Measurements from ENCODE around the gene MT1M. TPM values are rescaled to one million over a fixed set of nuclear protein-coding genes. Genes with fewer than 3 reads are reported as not detected.

MT1M gene
- total RNA-seq, 2 donors from 2014 or later: not detected

DNA sequence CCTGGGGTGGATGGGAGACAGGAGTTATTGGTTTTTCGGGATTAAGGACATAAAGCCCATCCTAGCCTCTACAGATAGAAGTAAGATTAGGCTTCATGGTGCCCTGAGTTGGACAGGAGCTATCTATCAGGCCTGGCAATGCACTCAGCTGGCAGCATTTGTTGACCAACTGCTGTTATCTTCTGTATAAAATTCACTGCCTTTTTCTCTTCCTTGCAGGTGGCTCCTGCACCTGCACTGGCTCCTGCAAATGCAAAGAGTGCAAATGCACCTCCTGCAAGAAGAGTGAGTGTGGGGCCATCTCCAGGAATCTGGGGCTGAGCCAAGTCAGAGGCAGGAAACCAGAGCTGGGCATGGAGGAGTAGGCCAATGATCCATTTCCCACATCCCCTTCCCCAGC is 6.6 kb downstream of the MT1M start:
- no peak for ATAC-seq
- DNase-seq: no peak
- H3K9me3 ChIP-seq (ENCODE audit: control insufficient read depth, low read length, poor library complexity, severe bottlenecking): no peaks in the 10 kb centered on the region
- Mint-ChIP-seq H3K36me3 (ENCODE audit: low read depth) (peaks cover 5% of the 10 kb centered on the region), H3K27me3 (peaks cover 65% of the 10 kb centered on the region), H3K4me3 (no peak overlapping the region), H3K4me1 (peaks cover 30% of the 10 kb centered on the region), H3K27ac (no peak overlapping the region)

DNA sequence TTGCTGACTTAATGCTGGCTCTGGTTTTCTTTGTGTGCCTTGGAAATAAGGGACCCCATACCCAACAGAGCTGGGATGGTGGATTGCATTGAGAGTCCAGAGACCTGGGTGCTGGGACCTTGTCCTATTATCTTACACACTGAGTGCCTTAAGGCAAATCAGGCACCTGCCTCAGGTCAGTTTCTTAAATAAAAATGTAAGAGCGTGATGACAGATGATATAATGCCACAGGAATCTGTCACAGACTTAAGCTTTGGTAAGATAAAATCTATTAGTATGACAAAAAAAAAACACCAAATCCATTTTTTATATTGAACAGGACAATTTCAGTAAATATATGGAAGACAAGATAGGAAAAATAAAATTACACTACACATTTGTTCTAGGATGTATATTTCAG is 7.6 kb downstream of the MT1M start:
- DNase-seq (no peak), ATAC-seq (no peak)
- Mint-ChIP-seq H3K4me1 (peaks cover 29% of the 10 kb centered on the region), H3K4me3 (no peak overlapping the region), H3K27ac (no peak overlapping the region), H3K36me3 (ENCODE audit: low read depth) (peaks cover 3% of the 10 kb centered on the region), H3K27me3 (peaks cover 54% of the 10 kb centered on the region)
- no peaks in the 10 kb centered on the region for H3K9me3 ChIP-seq (ENCODE audit: control insufficient read depth, low read length, poor library complexity, severe bottlenecking)

DNA sequence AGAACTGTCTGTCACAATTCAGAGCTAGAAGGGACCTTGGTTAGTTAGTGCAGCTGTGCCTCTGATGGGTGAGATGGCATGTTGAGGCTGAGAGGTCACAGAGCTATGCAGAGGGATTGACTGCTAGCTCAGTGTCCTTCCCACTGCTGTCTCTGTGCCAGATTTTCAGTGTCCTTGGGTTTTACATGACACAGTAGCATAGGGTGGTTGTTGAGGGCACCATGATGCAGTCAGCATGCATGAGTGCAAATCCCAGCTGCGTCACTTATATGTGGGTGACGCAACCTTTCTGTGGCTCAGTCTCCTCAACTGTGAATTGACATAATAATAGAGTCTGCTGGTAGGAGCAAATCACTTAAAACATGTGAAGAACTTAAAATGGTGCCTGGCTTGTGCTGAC is 8.7 kb downstream of the MT1M start:
- H3K4me3 Mint-ChIP-seq: no peak overlapping the region
- peaks cover 28% of the 10 kb centered on the region for H3K4me1 Mint-ChIP-seq
- H3K36me3 Mint-ChIP-seq (ENCODE audit: low read depth): peaks cover 3% of the 10 kb centered on the region
- ATAC-seq (no peak), DNase-seq (no peak)
- H3K27me3 Mint-ChIP-seq: peaks cover 50% of the 10 kb centered on the region
- H3K9me3 ChIP-seq (ENCODE audit: control insufficient read depth, low read length, poor library complexity, severe bottlenecking): no peaks in the 10 kb centered on the region
- no peak overlapping the region for H3K27ac Mint-ChIP-seq

DNA sequence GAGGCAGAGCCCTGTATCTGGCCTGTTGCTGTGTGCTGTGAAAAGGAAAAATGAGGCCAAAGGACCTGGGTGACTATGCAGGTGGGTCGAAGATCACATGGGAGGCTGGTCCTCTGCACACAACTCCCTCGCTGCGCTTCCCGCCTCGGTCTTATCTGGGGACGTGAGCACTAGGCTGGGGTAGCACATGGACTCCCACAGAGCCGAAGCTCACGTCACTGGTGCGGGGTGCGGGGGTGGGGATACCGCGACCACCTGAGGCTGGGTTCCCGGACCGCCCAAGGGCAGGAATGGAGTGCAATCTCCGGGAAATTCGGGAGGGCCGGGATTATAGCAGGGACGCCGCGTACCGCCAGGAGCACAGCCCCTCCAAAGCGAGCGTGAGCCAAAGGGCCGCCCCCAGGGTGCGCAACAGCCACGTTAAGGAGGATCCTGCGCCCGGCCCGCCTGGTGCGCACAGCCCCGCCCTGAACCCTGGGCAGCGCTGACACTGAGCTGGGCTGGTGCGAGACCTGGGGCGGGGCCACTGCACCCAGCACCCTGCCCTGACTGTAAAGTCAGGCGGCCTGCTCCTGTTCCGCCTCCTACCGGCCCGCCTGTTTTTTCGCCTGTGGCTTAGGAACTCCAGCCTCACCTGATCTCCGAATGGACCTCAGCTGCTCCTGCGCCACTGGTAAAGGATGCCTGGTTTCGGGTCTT is 10.8 kb downstream of the MT1M start:
- Mint-ChIP-seq H3K27ac (peak overlapping the region; percentile 72), H3K27me3 (peaks cover 38% of the 10 kb centered on the region), H3K36me3 (ENCODE audit: low read depth) (no peaks in the 10 kb centered on the region), H3K4me3 (peak overlapping the region; percentile 70), H3K4me1 (peaks cover 19% of the 10 kb centered on the region)
- no peaks in the 10 kb centered on the region for H3K9me3 ChIP-seq (ENCODE audit: control insufficient read depth, low read length, poor library complexity, severe bottlenecking)
- ATAC-seq (peak; percentile 100), DNase-seq (peak; percentile 49 to 58 (median 57))

DNA sequence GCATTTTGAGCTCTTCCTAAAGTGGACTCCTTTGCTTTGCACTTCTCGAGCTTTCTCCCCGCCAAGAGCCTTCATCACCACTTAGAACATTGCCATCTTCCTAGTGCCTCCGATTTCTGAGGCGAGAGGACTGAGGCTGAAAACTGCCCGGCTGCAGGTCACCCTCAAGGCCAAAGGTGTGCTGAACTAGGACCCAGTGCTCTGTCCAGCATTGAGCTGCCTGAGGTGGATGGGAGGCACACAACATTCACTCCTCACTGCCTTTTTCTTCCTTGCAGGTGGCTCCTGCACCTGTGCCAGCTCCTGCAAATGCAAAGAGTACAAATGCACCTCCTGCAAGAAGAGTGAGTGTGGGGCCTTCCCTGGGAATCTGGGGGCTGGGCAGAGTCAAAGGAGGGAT is 11.4 kb downstream of the MT1M start:
- no peaks in the 10 kb centered on the region for H3K36me3 Mint-ChIP-seq (ENCODE audit: low read depth)
- H3K27me3 Mint-ChIP-seq: peaks cover 38% of the 10 kb centered on the region
- peak overlapping the region; percentile 70 for H3K4me3 Mint-ChIP-seq
- H3K4me1 Mint-ChIP-seq: peaks cover 16% of the 10 kb centered on the region
- no peak for DNase-seq
- H3K9me3 ChIP-seq (ENCODE audit: control insufficient read depth, low read length, poor library complexity, severe bottlenecking): no peaks in the 10 kb centered on the region
- no peak for ATAC-seq
- peak overlapping the region; percentile 72 for H3K27ac Mint-ChIP-seq

DNA sequence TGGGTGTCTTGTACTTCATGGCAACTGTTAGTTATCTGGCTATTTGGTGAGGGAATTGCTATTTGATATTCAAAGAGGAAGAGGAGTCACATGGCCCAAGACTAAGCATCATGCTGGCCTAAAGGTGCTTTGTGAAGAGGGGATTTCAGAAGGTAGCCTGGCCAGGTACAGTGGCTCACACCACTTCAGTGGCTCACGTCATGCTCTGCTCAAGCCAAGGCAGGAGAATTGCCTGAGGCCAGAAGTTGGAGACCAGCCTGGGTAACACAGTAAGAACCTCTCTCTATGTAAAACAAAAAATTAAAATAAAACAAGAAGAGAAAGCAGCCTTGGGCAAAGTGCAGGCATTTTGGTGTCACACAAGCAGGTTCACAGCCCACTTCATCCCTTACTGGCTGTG is 12.9 kb downstream of the MT1M start:
- Mint-ChIP-seq H3K27ac (no peak overlapping the region), H3K27me3 (peaks cover 29% of the 10 kb centered on the region), H3K4me3 (no peak overlapping the region), H3K36me3 (ENCODE audit: low read depth) (no peaks in the 10 kb centered on the region), H3K4me1 (peaks cover 16% of the 10 kb centered on the region)
- no peaks in the 10 kb centered on the region for H3K9me3 ChIP-seq (ENCODE audit: control insufficient read depth, low read length, poor library complexity, severe bottlenecking)
- no peak for ATAC-seq
- DNase-seq: no peak

DNA sequence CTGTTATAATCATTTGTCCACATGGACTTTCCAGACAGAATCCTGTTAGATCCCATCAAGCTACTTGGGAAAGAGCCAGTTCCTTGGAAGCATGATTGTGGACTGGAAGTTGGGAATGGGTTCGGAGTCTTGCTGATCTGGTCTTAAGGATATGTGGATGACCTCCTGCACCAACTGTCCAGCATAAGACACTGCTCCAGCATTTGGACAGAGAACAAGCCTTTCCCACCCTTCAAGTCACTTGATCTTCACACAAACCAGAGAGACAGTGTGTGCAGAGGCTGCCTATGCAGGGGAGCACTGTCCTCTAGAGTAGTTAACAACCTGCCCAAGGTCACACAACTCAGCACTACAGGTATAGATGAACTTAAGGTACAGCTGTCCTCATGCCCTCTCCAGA is 13.4 kb downstream of the MT1M start:
- ATAC-seq: no peak
- H3K27me3 Mint-ChIP-seq: peaks cover 26% of the 10 kb centered on the region
- peaks cover 16% of the 10 kb centered on the region for H3K4me1 Mint-ChIP-seq

DNA sequence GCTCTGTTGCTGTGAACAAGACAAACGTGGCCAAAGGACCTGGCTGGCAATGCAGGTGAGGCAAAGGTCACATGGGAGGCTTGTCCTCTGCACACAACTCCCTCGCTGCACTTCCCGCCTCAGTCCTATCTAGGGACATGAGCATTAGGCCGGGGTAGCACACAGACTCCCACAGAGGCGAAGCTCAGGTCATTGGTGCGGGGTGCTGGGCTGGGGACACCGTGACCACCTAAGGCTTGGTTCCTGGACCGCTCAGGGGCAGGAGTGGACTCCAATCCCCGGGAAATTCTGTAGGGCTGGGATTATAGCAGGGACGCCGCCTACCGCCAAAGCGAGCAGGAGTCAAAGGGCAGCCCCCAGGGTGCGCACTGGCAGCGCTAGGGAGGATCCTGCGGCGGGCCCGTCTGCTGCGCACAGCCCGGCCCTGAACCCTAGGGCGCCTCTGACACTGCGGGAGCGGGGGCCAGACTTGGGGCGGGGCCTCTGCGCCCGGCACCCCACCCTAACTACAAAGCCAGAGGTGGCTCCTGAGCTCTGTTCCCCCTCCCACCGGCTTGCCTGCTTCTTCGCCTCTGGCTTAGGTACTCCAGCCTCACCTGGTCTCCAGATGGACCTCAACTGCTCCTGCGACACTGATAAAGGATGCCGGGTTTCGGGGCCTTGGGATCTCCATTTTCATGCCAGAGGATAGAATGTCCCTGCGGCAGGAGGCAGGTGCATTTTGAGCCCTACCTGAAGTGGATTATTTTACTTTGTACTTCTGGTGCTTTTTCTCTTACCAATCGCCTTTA is 15.4 kb downstream of the MT1M start:
- H3K27ac Mint-ChIP-seq: no peak overlapping the region
- ATAC-seq (no peak), DNase-seq (no peak)
- no peaks in the 10 kb centered on the region for H3K36me3 Mint-ChIP-seq (ENCODE audit: low read depth)
- H3K27me3 Mint-ChIP-seq: peaks cover 35% of the 10 kb centered on the region
- peaks cover 12% of the 10 kb centered on the region for H3K4me1 Mint-ChIP-seq
- no peaks in the 10 kb centered on the region for H3K9me3 ChIP-seq (ENCODE audit: control insufficient read depth, low read length, poor library complexity, severe bottlenecking)
- H3K4me3 Mint-ChIP-seq: no peak overlapping the region

More for the DNA sequence above, 13.4 kb downstream of the MT1M start:
- Mint-ChIP-seq H3K4me3 (no peak overlapping the region), H3K27ac (no peak overlapping the region), H3K36me3 (ENCODE audit: low read depth) (no peaks in the 10 kb centered on the region)
- DNase-seq: no peak
- no peaks in the 10 kb centered on the region for H3K9me3 ChIP-seq (ENCODE audit: control insufficient read depth, low read length, poor library complexity, severe bottlenecking)

DNA sequence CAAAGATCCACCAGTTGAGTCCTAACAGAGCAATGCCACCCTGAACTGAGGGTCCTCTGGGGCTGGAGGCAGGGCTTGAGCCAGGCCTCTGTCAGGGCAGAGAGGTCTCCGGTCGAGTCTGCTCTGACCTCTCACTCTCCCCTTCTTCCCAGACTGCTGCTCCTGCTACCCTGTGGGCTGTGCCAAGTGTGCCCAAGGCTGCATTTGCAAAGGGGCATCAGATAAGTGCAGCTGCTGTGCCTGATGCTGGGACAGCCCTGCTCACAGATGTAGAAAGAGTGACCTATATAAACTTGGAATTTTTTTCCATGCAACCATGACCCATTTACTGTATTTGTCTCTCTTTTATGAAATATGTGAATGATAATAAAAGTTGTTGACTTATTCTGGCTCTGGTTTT is 16.8 kb downstream of the MT1M start:
- DNase-seq (no peak), ATAC-seq (no peak)
- Mint-ChIP-seq H3K4me3 (no peak overlapping the region), H3K36me3 (ENCODE audit: low read depth) (no peaks in the 10 kb centered on the region), H3K4me1 (peaks cover under 1% of the 10 kb centered on the region), H3K27ac (no peak overlapping the region), H3K27me3 (peaks cover 35% of the 10 kb centered on the region)
- no peaks in the 10 kb centered on the region for H3K9me3 ChIP-seq (ENCODE audit: control insufficient read depth, low read length, poor library complexity, severe bottlenecking)

DNA sequence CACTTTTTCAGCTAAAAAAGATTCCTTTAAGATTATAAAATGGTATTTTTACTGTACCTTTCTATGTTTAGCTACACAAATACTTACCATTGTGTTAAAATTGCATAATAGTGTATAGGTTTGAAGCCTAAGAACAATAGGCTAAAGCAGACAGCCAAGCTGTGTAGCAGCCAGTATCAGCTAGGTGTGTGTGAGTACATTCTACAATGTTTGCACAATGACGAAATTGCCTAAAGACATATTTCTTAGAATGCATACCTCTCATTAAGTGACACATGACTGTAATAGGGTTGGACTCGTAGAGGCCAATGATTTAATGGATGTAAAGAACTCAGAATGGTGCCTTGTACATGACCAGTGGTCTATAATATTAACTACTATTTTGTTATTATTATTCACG is 17.4 kb downstream of the MT1M start:
- ATAC-seq: no peak
- Mint-ChIP-seq H3K4me1 (no peaks in the 10 kb centered on the region), H3K36me3 (ENCODE audit: low read depth) (no peaks in the 10 kb centered on the region), H3K4me3 (no peak overlapping the region), H3K27ac (no peak overlapping the region), H3K27me3 (peaks cover 35% of the 10 kb centered on the region)
- H3K9me3 ChIP-seq (ENCODE audit: control insufficient read depth, low read length, poor library complexity, severe bottlenecking): no peaks in the 10 kb centered on the region
- no peak for DNase-seq

DNA sequence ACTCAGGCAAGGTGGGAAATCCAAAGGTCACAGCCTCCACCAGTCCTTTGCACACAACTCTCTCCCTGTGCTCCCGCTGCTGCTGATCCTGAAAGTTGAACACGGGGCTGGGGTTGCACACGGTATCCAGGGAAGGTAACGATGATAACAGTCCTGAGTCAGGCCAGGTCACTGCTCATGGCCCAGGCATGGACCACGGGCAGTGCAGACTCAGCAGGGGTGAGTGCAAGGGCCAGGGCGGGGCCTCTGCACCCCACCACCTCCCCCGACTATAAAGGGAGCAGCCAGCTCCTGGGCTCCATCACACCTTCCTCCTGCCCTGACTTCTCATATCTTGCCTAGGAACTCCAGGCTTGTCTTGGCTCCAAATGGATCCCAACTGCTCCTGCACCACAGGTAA is 19.1 kb downstream of the MT1M start, which contains the start of gene MT1B:
MT1B (plus strand) TSS at position 301 of the 400 bp plus-strand sequence; CDS start at position 369, 68 bp downstream.
- no peak for ATAC-seq
- Mint-ChIP-seq H3K36me3 (ENCODE audit: low read depth) (no peaks in the 10 kb centered on the region), H3K4me1 (no peaks in the 10 kb centered on the region), H3K27me3 (peaks cover 29% of the 10 kb centered on the region), H3K4me3 (no peak within 1 kb of the TSS), H3K27ac (no peak within 1 kb of the TSS)
- H3K9me3 ChIP-seq (ENCODE audit: control insufficient read depth, low read length, poor library complexity, severe bottlenecking): no peaks in the 10 kb centered on the region
- DNase-seq: no peak

DNA sequence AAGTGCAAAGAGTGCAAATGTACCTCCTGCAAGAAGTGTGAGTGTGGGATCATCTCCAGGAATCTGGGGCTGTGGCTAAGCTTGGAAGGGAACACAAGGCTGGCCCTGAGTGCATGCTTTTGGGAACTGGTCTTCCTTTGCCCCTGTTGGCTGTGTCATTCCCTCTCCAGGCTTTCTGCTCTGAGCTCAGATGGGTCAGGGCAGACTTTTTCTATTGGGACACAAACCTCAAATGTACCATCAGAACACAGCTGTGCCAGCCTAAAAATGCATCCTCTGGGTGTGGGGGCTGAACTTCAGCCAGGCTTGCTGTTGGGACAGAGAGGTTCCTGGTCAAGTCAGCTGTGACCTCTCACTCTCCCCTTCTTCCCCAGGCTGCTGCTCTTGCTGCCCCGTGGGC is 20.1 kb downstream of the MT1M start:
- Mint-ChIP-seq H3K4me1 (no peaks in the 10 kb centered on the region), H3K4me3 (no peak overlapping the region), H3K27me3 (peaks cover 23% of the 10 kb centered on the region), H3K27ac (no peak overlapping the region), H3K36me3 (ENCODE audit: low read depth) (no peaks in the 10 kb centered on the region)
- DNase-seq: no peak
- no peaks in the 10 kb centered on the region for H3K9me3 ChIP-seq (ENCODE audit: control insufficient read depth, low read length, poor library complexity, severe bottlenecking)
- no peak for ATAC-seq

DNA sequence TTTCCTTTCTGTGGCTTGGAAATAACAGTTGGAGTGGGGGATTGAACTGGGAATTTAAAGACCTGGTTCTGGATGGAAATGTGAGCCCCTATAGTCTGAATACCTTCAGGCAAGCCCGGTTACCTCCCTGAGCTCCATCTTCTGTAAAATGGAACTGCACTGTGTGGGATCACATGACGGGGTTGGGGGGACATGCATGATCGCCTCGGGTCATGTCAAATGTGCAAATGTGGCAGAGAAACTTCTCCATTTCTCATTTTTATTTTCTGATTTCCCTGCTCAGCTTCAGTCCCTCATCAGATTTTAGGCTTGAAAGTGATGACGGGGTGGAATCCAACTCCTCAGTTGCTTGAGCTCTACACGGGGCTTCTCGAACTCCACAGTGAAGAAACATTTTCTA is 20.8 kb downstream of the MT1M start:
- no peaks in the 10 kb centered on the region for H3K9me3 ChIP-seq (ENCODE audit: control insufficient read depth, low read length, poor library complexity, severe bottlenecking)
- Mint-ChIP-seq H3K4me1 (peaks cover 4% of the 10 kb centered on the region), H3K4me3 (no peak overlapping the region), H3K27me3 (peaks cover 23% of the 10 kb centered on the region), H3K27ac (no peak overlapping the region), H3K36me3 (ENCODE audit: low read depth) (no peaks in the 10 kb centered on the region)
- no peak for ATAC-seq
- DNase-seq: no peak

Data from T-helper 17 cell (primary cell).